Upper lobe of left lung (tissue), 6 donors: ENCODE data around the gene FKBP6. TPM values are rescaled to one million over a fixed set of nuclear protein-coding genes. Genes with fewer than 3 reads are reported as not detected.
"Not testable (repeated sequence)": the region's sequence is repeated elsewhere in the genome, so short reads cannot be mapped to it uniquely, and the experiment has no call there.

Source experiments
- ATAC-seq, 2 donors: fragments of 200-7000 bp; cut with Tn5 transposase; one replicate each; pipeline ENCODE4 v1.9.1; 2022; ENCODE audit warnings: mild to moderate bottlenecking in 2 of 2, moderate library complexity in 2 of 2; ENCODE audit not compliant: low FRiP score in 2 of 2
- DNase-seq, 2 donors: peaks; one replicate each; pipeline ENCODE4 v3.0.0-alpha.2; 2019 to 2020
- H3K27ac ChIP-seq, 4 donors: fragments of 200-600 bp; sonication (generic); one replicate each; pipeline ENCODE4 v1.5.1; 2016 to 2019
- H3K27me3 ChIP-seq, 4 donors: fragments of 200-600 bp; sonication (generic); one replicate each; pipeline ENCODE4 v1.5.1; 2017 to 2019
- H3K36me3 ChIP-seq, 4 donors: fragments of 200-600 bp; sonication (generic); one replicate each; pipeline ENCODE4 v1.5.1; 2016 to 2019
- H3K4me1 ChIP-seq, 4 donors: fragments of 200-600 bp; sonication (generic); one replicate each; pipeline ENCODE4 v1.5.1; 2018 to 2019
- H3K4me3 ChIP-seq, 4 donors: fragments of 200-600 bp; sonication (generic); one replicate each; pipeline ENCODE4 v1.5.1; 2017 to 2019; ENCODE audit warnings: mild to moderate bottlenecking in 2 of 4, moderate library complexity in 1 of 4
- H3K9me3 ChIP-seq, 4 donors: fragments of 200-600 bp; sonication (generic); one replicate each; pipeline ENCODE4 v1.5.1; 2018 to 2019
- EP300 ChIP-seq, 4 donors: sonication (generic); formaldehyde crosslinking; IDR thresholded peaks; one replicate each; pipeline ENCODE4 v1.5.1; 2017; ENCODE audit warnings: antibody characterized with exemption in 4 of 4, control low read depth in 2 of 4
- POLR2A ChIP-seq, 4 donors: fragments of 450-650 bp; IDR thresholded peaks; one replicate each; pipeline ENCODE4 v1.5.1; 2016 to 2017; ENCODE audit warnings: antibody characterized with exemption in 4 of 4, mild to moderate bottlenecking in 2 of 4
- POLR2AphosphoS5 ChIP-seq, 2 donors: sonication (generic); formaldehyde crosslinking; IDR thresholded peaks; one replicate each; pipeline ENCODE4 v1.5.1; 2017; ENCODE audit warnings: antibody characterized with exemption in 2 of 2
- WGBS, 2 donors: methylation state at CpG; one replicate each; pipeline ENCODE4 v1.1.5; 2017 to 2018; 5-methylcytosine and 5-hydroxymethylcytosine counted together
- total RNA-seq, 6 donors: library from RNA; depleted of rRNA in 4 of 6; stranded (reverse); fragments of >200 nt in 4 of 6; gene quantifications; one replicate each; pipeline versions ENCODE4 v1.1.0 to v1.2.1, GENCODE V29; 2016 to 2021
- TF ChIP-seq, protein P1 (sequence below), 6 experiments: fragments of 450-650 bp in 4 of 6; fragments of 200-600 bp in 2 of 6; sonication (generic) in 2 of 6; IDR thresholded peaks; one replicate each; pipeline ENCODE4 v1.5.1; 2016 to 2019; ENCODE audit warnings: antibody characterized with exemption in 6 of 6
- donor health status: DM: no; HTN: no; CAD: no; lungs with moderate emphysema.
- donor health status: DM: no; HTN: yes; CAD: no; lungs with severe emphysema.

FKBP6 gene
- total RNA-seq, 6 donors from 2014 or later = 0.30 TPM; not detected in 5

DNA sequence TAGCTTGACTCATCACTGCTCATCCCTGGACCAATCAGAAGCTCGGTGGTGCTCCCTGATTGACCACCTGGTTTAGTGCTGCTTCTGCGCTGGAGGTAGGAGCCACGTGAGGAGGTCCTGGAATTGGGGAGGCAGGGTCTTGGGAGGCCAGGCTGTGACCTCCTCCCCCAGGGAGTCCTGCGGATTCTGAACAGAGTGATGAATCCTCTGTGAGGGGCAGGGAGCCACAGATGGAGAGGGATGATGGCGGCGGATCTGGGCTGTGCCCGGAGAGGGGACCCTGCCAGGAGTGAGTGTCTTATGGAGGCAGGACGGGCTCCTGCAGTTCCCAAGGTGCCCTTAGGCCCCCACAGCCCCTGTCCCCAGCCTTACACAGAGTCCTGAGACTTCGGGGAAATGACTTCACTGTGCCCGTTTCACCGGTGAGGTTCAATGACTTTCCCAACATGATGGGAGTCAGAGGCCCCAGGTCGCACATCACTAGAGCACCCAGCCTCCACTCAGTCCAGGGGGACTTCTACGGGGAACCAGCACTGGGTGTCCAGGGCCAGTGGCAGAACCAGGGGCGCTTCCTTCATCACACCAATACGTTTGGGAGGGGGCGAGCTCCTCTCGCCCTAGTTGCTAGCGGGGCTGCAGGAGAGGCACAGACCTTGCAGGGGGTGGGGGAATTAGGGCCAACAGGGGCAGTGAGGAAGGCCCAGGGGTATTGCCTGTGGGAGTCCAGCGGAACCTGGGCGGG lies 48.9 kb downstream of the FKBP6 start:
- 85 to 93% methylated on average over 10 to 19 of the region's 20 CpGs for WGBS, 2 donors
- H3K27me3 ChIP-seq = peaks cover 0 to 17% (median 5%) of the 10 kb centered on the region in 4 donors
- peaks cover 0 to 8% (median 2%) of the 10 kb centered on the region in 4 donors for H3K4me1 ChIP-seq
- ATAC-seq (peak in 1 of 2 donors; percentile 43), DNase-seq (no peak)
- TF ChIP-seq, protein P1, sequence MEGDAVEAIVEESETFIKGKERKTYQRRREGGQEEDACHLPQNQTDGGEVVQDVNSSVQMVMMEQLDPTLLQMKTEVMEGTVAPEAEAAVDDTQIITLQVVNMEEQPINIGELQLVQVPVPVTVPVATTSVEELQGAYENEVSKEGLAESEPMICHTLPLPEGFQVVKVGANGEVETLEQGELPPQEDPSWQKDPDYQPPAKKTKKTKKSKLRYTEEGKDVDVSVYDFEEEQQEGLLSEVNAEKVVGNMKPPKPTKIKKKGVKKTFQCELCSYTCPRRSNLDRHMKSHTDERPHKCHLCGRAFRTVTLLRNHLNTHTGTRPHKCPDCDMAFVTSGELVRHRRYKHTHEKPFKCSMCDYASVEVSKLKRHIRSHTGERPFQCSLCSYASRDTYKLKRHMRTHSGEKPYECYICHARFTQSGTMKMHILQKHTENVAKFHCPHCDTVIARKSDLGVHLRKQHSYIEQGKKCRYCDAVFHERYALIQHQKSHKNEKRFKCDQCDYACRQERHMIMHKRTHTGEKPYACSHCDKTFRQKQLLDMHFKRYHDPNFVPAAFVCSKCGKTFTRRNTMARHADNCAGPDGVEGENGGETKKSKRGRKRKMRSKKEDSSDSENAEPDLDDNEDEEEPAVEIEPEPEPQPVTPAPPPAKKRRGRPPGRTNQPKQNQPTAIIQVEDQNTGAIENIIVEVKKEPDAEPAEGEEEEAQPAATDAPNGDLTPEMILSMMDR (IDR thresholded peaks at IDR 0.05) = no peak
- TF ChIP-seq EP300 (IDR thresholded peaks at IDR 0.05) (no peak), POLR2A (IDR thresholded peaks at IDR 0.05) (no peak), POLR2AphosphoS5 (IDR thresholded peaks at IDR 0.05) (no peak)
- H3K9me3 ChIP-seq = peaks cover 0 to 3% (median 0%) of the 10 kb centered on the region in 4 donors
- H3K36me3 ChIP-seq = no peaks in the 10 kb centered on the region
- H3K4me3 ChIP-seq = no peak overlapping the region
- no peak overlapping the region for H3K27ac ChIP-seq

- WGBS, 2 donors = 6 to 8% methylated on average over 30 to 45 of the region's 68 CpGs
- DNase-seq, H3K4me1 ChIP-seq, H3K36me3 ChIP-seq, H3K4me3 ChIP-seq, H3K9me3 ChIP-seq, H3K27ac ChIP-seq, ATAC-seq: not testable (repeated sequence)
- H3K27me3 ChIP-seq = peaks cover 0 to 17% (median 5%) of the 10 kb centered on the region in 4 donors
Measured at GRCh38 chr7:73377413-73378200, 49.6 kb downstream of the FKBP6 start.

GRCh38 chr7:73382934-73383503 lies 55.1 kb downstream of the FKBP6 start:
- 73 to 78% methylated on average over 4 of the region's 4 CpGs for WGBS, 2 donors
- no peak for TF ChIP-seq POLR2AphosphoS5 (IDR thresholded peaks at IDR 0.05)
- TF ChIP-seq, protein P1 (IDR thresholded peaks at IDR 0.05) = no peak
- no peak for TF ChIP-seq POLR2A (IDR thresholded peaks at IDR 0.05)
- TF ChIP-seq EP300 (IDR thresholded peaks at IDR 0.05) = no peak
- Histone ChIP-seq H3K27ac (no peak overlapping the region), H3K27me3 (peaks cover 0 to 3% (median 1%) of the 10 kb centered on the region in 4 donors), H3K4me1 (no peaks in the 10 kb centered on the region), H3K9me3 (peaks cover 14 to 35% (median 20%) of the 10 kb centered on the region in 4 donors), H3K4me3 (no peak overlapping the region), H3K36me3 (no peaks in the 10 kb centered on the region)
- ATAC-seq (no peak), DNase-seq (no peak)

GRCh38 chr7:73387221-73387828 lies 59.4 kb downstream of the FKBP6 start:
- DNase-seq (no peak), ATAC-seq (no peak)
- Histone ChIP-seq H3K4me3 (no peak overlapping the region), H3K27me3 (no peaks in the 10 kb centered on the region), H3K36me3 (no peaks in the 10 kb centered on the region), H3K9me3 (peaks cover 14 to 52% (median 25%) of the 10 kb centered on the region in 4 donors), H3K4me1 (no peaks in the 10 kb centered on the region), H3K27ac (no peak overlapping the region)
- 75 to 87% methylated on average over 2 of the region's 2 CpGs for WGBS, 2 donors
- TF ChIP-seq POLR2AphosphoS5 (IDR thresholded peaks at IDR 0.05) (no peak), POLR2A (IDR thresholded peaks at IDR 0.05) (no peak), EP300 (IDR thresholded peaks at IDR 0.05) (no peak)
- TF ChIP-seq, protein P1 (IDR thresholded peaks at IDR 0.05) = no peak
